SK-N-SH (cell line): ENCODE results near the gene KIAA0513. TPM values are rescaled to one million over a fixed set of nuclear protein-coding genes. Genes with fewer than 3 reads are reported as not detected.
"Not testable (repeated sequence)": the region's sequence is repeated elsewhere in the genome, so short reads cannot be mapped to it uniquely, and the experiment has no call there.

Source experiments
- CTCF ChIA-PET: fragments of 300-600, 350-600 bp; formaldehyde crosslinking; extraction: SDS; loops from one replicate; lab custom pipeline; 2021; lab: Yijun Ruan, JAX
- POLR2A ChIA-PET: fragments of 350-600 bp; sonication (Branson Sonifier 250); formaldehyde crosslinking; extraction: SDS; loops from one replicate; lab custom pipeline; 2020; ENCODE audit warnings: antibody characterized with exemption, inconsistent platforms; lab: Yijun Ruan, JAX
- DNase-seq: peaks from one replicate; pipeline ENCODE4 v3.0.0; 2012
- H2AFZ ChIP-seq: fragments of 200-600 bp; sonication (generic); 2 replicates; pipeline ENCODE4 v1.8.1; 2016; ENCODE audit warnings: antibody characterized with exemption, mild to moderate bottlenecking, low read depth
- H3F3A ChIP-seq: fragments of 200-600 bp; sonication (generic); replicated peaks from 2 replicates; pipeline ENCODE3; 2016; ENCODE audit warnings: antibody characterized with exemption, mild to moderate bottlenecking; ENCODE audit not compliant: insufficient read depth
- H3K27ac ChIP-seq, 2 experiments: fragments of 200-500 bp in 1 of 2; fragments of 200-600 bp in 1 of 2; sonication (Bioruptor generic) in 1 of 2; sonication (generic), shearing (Covaris generic) in 1 of 2; 2 replicates each; pipeline versions ENCODE4 v1.5.1 to v1.6.1; 2014 to 2016; ENCODE audit warnings: low read depth in 2 of 2, inconsistent platforms in 1 of 2, low read length in 1 of 2, mild to moderate bottlenecking in 1 of 2, mixed read lengths in 1 of 2
- H3K27me3 ChIP-seq: fragments of 200-600 bp; sonication (generic), shearing (Covaris generic); 2 replicates; pipeline ENCODE4 v1.6.1; 2016; ENCODE audit warnings: mixed run types; ENCODE audit not compliant: insufficient read depth
- H3K36me3 ChIP-seq, 2 experiments: fragments of 200-500 bp in 1 of 2; fragments of 200-600 bp in 1 of 2; sonication (Bioruptor generic) in 1 of 2; sonication (generic) in 1 of 2; replicated peaks in 1 of 2; 2 replicates each; pipeline versions ENCODE3 to v1.5.1; 2014 to 2016; ENCODE audit warnings: low read length in 1 of 2, mild to moderate bottlenecking in 1 of 2; ENCODE audit not compliant: insufficient read depth in 2 of 2, control insufficient read depth in 1 of 2
- H3K4me1 ChIP-seq, 2 experiments: fragments of 200-500 bp in 1 of 2; fragments of 200-600 bp in 1 of 2; sonication (Bioruptor generic) in 1 of 2; sonication (generic), shearing (Covaris generic) in 1 of 2; 2 replicates each; pipeline versions ENCODE4 v1.5.1 to v1.6.1; 2014 to 2016; ENCODE audit warnings: low read depth in 1 of 2, low read length in 1 of 2, mixed run types in 1 of 2; ENCODE audit not compliant: insufficient read depth in 2 of 2, control insufficient read depth in 1 of 2
- H3K4me2 ChIP-seq: fragments of 200-600 bp; sonication (generic), shearing (Covaris generic); 2 replicates; pipeline ENCODE4 v1.6.1; 2017; ENCODE audit warnings: mixed run types
- H3K4me3 ChIP-seq, 2 experiments: fragments of 200-500 bp in 1 of 2; fragments of 200-600 bp in 1 of 2; sonication (Bioruptor generic) in 1 of 2; sonication (generic), shearing (Covaris generic) in 1 of 2; 2 replicates each; pipeline versions ENCODE4 v1.5.1 to v1.8.1; 2014 to 2016; ENCODE audit warnings: low read depth in 2 of 2, inconsistent platforms in 1 of 2, low read length in 1 of 2, mild to moderate bottlenecking in 1 of 2, mixed read lengths in 1 of 2, moderate library complexity in 1 of 2
- H3K79me2 ChIP-seq: fragments of 200-600 bp; sonication (generic); 2 replicates; pipeline ENCODE4 v1.8.1; 2017; ENCODE audit warnings: mild to moderate bottlenecking; ENCODE audit not compliant: insufficient read depth
- H3K9ac ChIP-seq: fragments of 200-600 bp; sonication (generic); 2 replicates; pipeline ENCODE4 v1.6.1; 2017; ENCODE audit warnings: mixed run types
- H3K9me2 ChIP-seq: fragments of 200-600 bp; sonication (generic); 2 replicates; pipeline ENCODE4 v1.6.1; 2017; ENCODE audit warnings: mixed run types
- H3K9me3 ChIP-seq: fragments of 200-600 bp; sonication (generic); 2 replicates; pipeline ENCODE4 v1.6.1; 2017; ENCODE audit warnings: mixed run types, mild to moderate bottlenecking, moderate library complexity
- H4K20me1 ChIP-seq: fragments of 200-600 bp; sonication (generic); 2 replicates; pipeline ENCODE4 v1.6.1; 2017; ENCODE audit warnings: mild to moderate bottlenecking, mixed run types; ENCODE audit not compliant: insufficient read depth
- ELF1 ChIP-seq: IDR thresholded peaks from 2 replicates; pipeline ENCODE4 v1.4.0; 2012
- EP300 ChIP-seq, 2 experiments: IDR thresholded peaks; 2 replicates each; pipeline versions ENCODE4 v1.4.0 to v1.6.1; 2012; ENCODE audit warnings: borderline replicate concordance in 1 of 2, low read depth in 1 of 2, low read length in 1 of 2
- EZH2phosphoT487 ChIP-seq: fragments of 200-600 bp; sonication (generic); IDR thresholded peaks from 2 replicates; pipeline ENCODE4 v1.6.1; 2017; ENCODE audit warnings: low read depth, mixed run types, mild to moderate bottlenecking, antibody characterized with exemption, moderate library complexity, borderline replicate concordance
- FOSL2 ChIP-seq: IDR thresholded peaks from 2 replicates; pipeline ENCODE4 v1.4.0; 2012; ENCODE audit warnings: low read depth, mild to moderate bottlenecking, moderate library complexity, borderline replicate concordance
- NRF1 ChIP-seq: IDR thresholded peaks from 2 replicates; pipeline ENCODE4 v1.6.1; 2012; ENCODE audit warnings: low read depth, mild to moderate bottlenecking, low read length
- RCOR1 ChIP-seq: fragments of 150-350 bp; IDR thresholded peaks from 2 replicates; pipeline ENCODE4 v1.6.1; 2017; ENCODE audit warnings: antibody characterized with exemption, low read length
- TAF1 ChIP-seq: IDR thresholded peaks from 2 replicates; pipeline ENCODE4 v1.6.1; 2012; ENCODE audit warnings: low read depth, mild to moderate bottlenecking, low read length, moderate library complexity, borderline replicate concordance
- TCF12 ChIP-seq: IDR thresholded peaks from 2 replicates; pipeline ENCODE4 v1.4.0; 2012
- WGBS: methylation state at CpG from one replicate; pipeline ENCODE4 v1.1.6; 2017; ENCODE audit warnings: low lambda C conversion rate; 5-methylcytosine and 5-hydroxymethylcytosine counted together
- polyA plus RNA-seq, 3 experiments: library from polyadenylated mRNA; depleted of rRNA; stranded (reverse); fragments of >200 nt; gene quantifications; 2 replicates each; pipeline ENCODE4 v1.2.3, GENCODE V29; 2012
- TF ChIP-seq, protein P1 (sequence below): IDR thresholded peaks from 2 replicates; pipeline ENCODE4 v1.4.0; 2012; ENCODE audit warnings: low read depth
- TF ChIP-seq, protein P2 (sequence below): fragments of 200-600 bp; sonication (generic); IDR thresholded peaks from 2 replicates; pipeline ENCODE4 v1.6.1; 2017; ENCODE audit warnings: antibody characterized with exemption, mild to moderate bottlenecking, moderate library complexity
- TF ChIP-seq, protein P3 (sequence below): fragments of 150-350 bp; IDR thresholded peaks from 2 replicates; pipeline ENCODE4 v1.6.1; 2016; ENCODE audit warnings: mild to moderate bottlenecking, low read depth, low read length
- TF ChIP-seq, protein P4 (sequence below): IDR thresholded peaks from 2 replicates; pipeline ENCODE4; 2012

KIAA0513 gene
- polyA plus RNA-seq, 1 of the 3 experiments (the other 2 are of a cell fraction), result 6.5 TPM

DNA sequence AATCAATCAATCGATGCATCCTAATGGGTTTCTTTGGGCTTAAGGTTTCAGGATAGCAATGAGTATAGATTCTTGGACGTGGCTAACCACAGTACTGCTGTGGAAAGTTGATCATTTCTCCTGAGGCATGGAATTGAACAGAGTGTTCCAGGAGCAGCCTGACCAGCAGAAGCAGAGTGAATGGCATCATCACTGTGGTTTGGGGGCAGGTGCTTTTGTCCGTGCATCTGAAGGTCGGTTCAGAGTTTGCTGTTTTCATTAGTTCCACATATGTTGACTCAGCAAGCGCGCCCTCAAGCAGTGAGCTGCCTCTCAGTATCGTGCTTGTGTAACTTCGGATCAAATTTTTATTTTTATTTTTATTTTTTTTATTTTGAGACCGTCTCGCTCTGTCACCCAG is 24.9 kb downstream of the KIAA0513 start:
- H3K4me2 ChIP-seq, result no peak overlapping the region
- 96% methylated on average over 10 of the region's 10 CpGs for WGBS
- peaks cover 14% of the 10 kb centered on the region for H3F3A ChIP-seq
- ChIA-PET POLR2A (no interaction called here), CTCF (no interaction called here)
- H3K9me2 ChIP-seq, result no peaks in the 10 kb centered on the region
- H3K36me3 ChIP-seq, result no peaks in the 10 kb centered on the region
- H3K27ac ChIP-seq, result no peak overlapping the region
- no peaks in the 10 kb centered on the region for H3K9me3 ChIP-seq
- no peaks in the 10 kb centered on the region for H3K79me2 ChIP-seq
- H2AFZ ChIP-seq, result no peak overlapping the region
- TF ChIP-seq TAF1 (no peak), EP300 (IDR thresholded peaks at IDR 0.05; ENCODE audit: borderline replicate concordance in 1 of 2, low read depth in 1 of 2, low read length in 1 of 2) (no peak), ELF1 (no peak), TCF12 (no peak), RCOR1 (no peak), EZH2phosphoT487 (no peak), NRF1 (no peak), FOSL2 (no peak)
- TF ChIP-seq, protein P1, sequence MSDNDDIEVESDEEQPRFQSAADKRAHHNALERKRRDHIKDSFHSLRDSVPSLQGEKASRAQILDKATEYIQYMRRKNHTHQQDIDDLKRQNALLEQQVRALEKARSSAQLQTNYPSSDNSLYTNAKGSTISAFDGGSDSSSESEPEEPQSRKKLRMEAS, result no peak
- TF ChIP-seq, protein P2, sequence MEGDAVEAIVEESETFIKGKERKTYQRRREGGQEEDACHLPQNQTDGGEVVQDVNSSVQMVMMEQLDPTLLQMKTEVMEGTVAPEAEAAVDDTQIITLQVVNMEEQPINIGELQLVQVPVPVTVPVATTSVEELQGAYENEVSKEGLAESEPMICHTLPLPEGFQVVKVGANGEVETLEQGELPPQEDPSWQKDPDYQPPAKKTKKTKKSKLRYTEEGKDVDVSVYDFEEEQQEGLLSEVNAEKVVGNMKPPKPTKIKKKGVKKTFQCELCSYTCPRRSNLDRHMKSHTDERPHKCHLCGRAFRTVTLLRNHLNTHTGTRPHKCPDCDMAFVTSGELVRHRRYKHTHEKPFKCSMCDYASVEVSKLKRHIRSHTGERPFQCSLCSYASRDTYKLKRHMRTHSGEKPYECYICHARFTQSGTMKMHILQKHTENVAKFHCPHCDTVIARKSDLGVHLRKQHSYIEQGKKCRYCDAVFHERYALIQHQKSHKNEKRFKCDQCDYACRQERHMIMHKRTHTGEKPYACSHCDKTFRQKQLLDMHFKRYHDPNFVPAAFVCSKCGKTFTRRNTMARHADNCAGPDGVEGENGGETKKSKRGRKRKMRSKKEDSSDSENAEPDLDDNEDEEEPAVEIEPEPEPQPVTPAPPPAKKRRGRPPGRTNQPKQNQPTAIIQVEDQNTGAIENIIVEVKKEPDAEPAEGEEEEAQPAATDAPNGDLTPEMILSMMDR, result no peak
- TF ChIP-seq, protein P3, sequence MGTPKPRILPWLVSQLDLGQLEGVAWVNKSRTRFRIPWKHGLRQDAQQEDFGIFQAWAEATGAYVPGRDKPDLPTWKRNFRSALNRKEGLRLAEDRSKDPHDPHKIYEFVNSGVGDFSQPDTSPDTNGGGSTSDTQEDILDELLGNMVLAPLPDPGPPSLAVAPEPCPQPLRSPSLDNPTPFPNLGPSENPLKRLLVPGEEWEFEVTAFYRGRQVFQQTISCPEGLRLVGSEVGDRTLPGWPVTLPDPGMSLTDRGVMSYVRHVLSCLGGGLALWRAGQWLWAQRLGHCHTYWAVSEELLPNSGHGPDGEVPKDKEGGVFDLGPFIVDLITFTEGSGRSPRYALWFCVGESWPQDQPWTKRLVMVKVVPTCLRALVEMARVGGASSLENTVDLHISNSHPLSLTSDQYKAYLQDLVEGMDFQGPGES, result no peak
- TF ChIP-seq, protein P4, sequence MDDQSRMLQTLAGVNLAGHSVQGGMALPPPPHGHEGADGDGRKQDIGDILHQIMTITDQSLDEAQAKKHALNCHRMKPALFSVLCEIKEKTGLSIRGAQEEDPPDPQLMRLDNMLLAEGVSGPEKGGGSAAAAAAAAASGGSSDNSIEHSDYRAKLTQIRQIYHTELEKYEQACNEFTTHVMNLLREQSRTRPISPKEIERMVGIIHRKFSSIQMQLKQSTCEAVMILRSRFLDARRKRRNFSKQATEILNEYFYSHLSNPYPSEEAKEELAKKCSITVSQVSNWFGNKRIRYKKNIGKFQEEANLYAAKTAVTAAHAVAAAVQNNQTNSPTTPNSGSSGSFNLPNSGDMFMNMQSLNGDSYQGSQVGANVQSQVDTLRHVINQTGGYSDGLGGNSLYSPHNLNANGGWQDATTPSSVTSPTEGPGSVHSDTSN, result no peak
- H3K4me3 ChIP-seq, result no peak overlapping the region
- peaks cover 8 to 17% of the 10 kb centered on the region in 2 experiments; a peak in 3 of 4 replicates for H3K4me1 ChIP-seq
- no peaks in the 10 kb centered on the region for H3K27me3 ChIP-seq
- no peak overlapping the region for H3K9ac ChIP-seq
- H4K20me1 ChIP-seq, result no peaks in the 10 kb centered on the region
- DNase-seq, result no peak

DNA sequence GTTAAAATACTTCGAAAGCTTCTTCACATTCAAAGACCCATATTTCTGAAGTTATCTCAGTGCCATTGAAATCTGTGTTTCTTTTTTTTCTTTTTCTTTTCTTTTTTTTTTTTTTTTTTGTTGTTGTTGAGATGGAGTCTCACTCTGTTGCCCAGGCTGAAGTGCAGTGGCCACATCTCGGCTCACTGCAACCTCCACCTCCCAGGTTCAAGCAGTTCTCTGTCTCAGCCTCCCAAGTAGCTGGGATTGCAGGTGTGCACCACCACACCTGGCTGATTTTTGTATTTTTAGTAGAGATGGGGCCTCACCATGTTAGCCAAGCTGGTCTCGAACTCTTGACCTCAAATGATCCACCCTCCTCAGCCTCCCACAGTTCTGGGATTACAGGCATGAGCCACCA is 26.7 kb downstream of the KIAA0513 start:
- 71% methylated on average over 3 of the region's 3 CpGs for WGBS
- H4K20me1 ChIP-seq, H3K9me3 ChIP-seq, H2AFZ ChIP-seq, H3K36me3 ChIP-seq, H3K9ac ChIP-seq, H3K9me2 ChIP-seq, H3K79me2 ChIP-seq, DNase-seq, H3K4me3 ChIP-seq, CTCF ChIA-PET, POLR2A ChIA-PET, H3K27ac ChIP-seq, H3K27me3 ChIP-seq: not testable (repeated sequence)
- Histone ChIP-seq H3F3A (peaks cover 14% of the 10 kb centered on the region), H3K4me2 (peak overlapping the region; percentile 83; the same call in 1 of the 2 replicates), H3K4me1 (peaks cover 8 to 17% of the 10 kb centered on the region in 2 experiments; a peak in 3 of 4 replicates)
